SK-N-SH (cell line): ENCODE measurements around the gene MCF2L2. TPM values are rescaled to one million over a fixed set of nuclear protein-coding genes. Genes with fewer than 3 reads are reported as not detected.

Source experiments
- CTCF ChIA-PET: fragments of 300-600, 350-600 bp; formaldehyde crosslinking; extraction: SDS; loops from one replicate; lab custom pipeline; 2021; lab: Yijun Ruan, JAX
- POLR2A ChIA-PET: fragments of 350-600 bp; sonication (Branson Sonifier 250); formaldehyde crosslinking; extraction: SDS; loops from one replicate; lab custom pipeline; 2020; ENCODE audit warnings: antibody characterized with exemption, inconsistent platforms; lab: Yijun Ruan, JAX
- DNase-seq: peaks from one replicate; pipeline ENCODE4 v3.0.0; 2012
- H2AFZ ChIP-seq: fragments of 200-600 bp; sonication (generic); 2 replicates; pipeline ENCODE4 v1.8.1; 2016; ENCODE audit warnings: antibody characterized with exemption, mild to moderate bottlenecking, low read depth
- H3F3A ChIP-seq: fragments of 200-600 bp; sonication (generic); replicated peaks from 2 replicates; pipeline ENCODE3; 2016; ENCODE audit warnings: antibody characterized with exemption, mild to moderate bottlenecking; ENCODE audit not compliant: insufficient read depth
- H3K27ac ChIP-seq, 2 experiments: fragments of 200-500 bp in 1 of 2; fragments of 200-600 bp in 1 of 2; sonication (Bioruptor generic) in 1 of 2; sonication (generic), shearing (Covaris generic) in 1 of 2; 2 replicates each; pipeline versions ENCODE4 v1.5.1 to v1.6.1; 2014 to 2016; ENCODE audit warnings: low read depth in 2 of 2, inconsistent platforms in 1 of 2, low read length in 1 of 2, mild to moderate bottlenecking in 1 of 2, mixed read lengths in 1 of 2
- H3K27me3 ChIP-seq: fragments of 200-600 bp; sonication (generic), shearing (Covaris generic); 2 replicates; pipeline ENCODE4 v1.6.1; 2016; ENCODE audit warnings: mixed run types; ENCODE audit not compliant: insufficient read depth
- H3K36me3 ChIP-seq, 2 experiments: fragments of 200-500 bp in 1 of 2; fragments of 200-600 bp in 1 of 2; sonication (Bioruptor generic) in 1 of 2; sonication (generic) in 1 of 2; replicated peaks in 1 of 2; 2 replicates each; pipeline versions ENCODE3 to v1.5.1; 2014 to 2016; ENCODE audit warnings: low read length in 1 of 2, mild to moderate bottlenecking in 1 of 2; ENCODE audit not compliant: insufficient read depth in 2 of 2, control insufficient read depth in 1 of 2
- H3K4me1 ChIP-seq, 2 experiments: fragments of 200-500 bp in 1 of 2; fragments of 200-600 bp in 1 of 2; sonication (Bioruptor generic) in 1 of 2; sonication (generic), shearing (Covaris generic) in 1 of 2; 2 replicates each; pipeline versions ENCODE4 v1.5.1 to v1.6.1; 2014 to 2016; ENCODE audit warnings: low read depth in 1 of 2, low read length in 1 of 2, mixed run types in 1 of 2; ENCODE audit not compliant: insufficient read depth in 2 of 2, control insufficient read depth in 1 of 2
- H3K4me2 ChIP-seq: fragments of 200-600 bp; sonication (generic), shearing (Covaris generic); 2 replicates; pipeline ENCODE4 v1.6.1; 2017; ENCODE audit warnings: mixed run types
- H3K4me3 ChIP-seq, 2 experiments: fragments of 200-500 bp in 1 of 2; fragments of 200-600 bp in 1 of 2; sonication (Bioruptor generic) in 1 of 2; sonication (generic), shearing (Covaris generic) in 1 of 2; 2 replicates each; pipeline versions ENCODE4 v1.5.1 to v1.8.1; 2014 to 2016; ENCODE audit warnings: low read depth in 2 of 2, inconsistent platforms in 1 of 2, low read length in 1 of 2, mild to moderate bottlenecking in 1 of 2, mixed read lengths in 1 of 2, moderate library complexity in 1 of 2
- H3K79me2 ChIP-seq: fragments of 200-600 bp; sonication (generic); 2 replicates; pipeline ENCODE4 v1.8.1; 2017; ENCODE audit warnings: mild to moderate bottlenecking; ENCODE audit not compliant: insufficient read depth
- H3K9ac ChIP-seq: fragments of 200-600 bp; sonication (generic); 2 replicates; pipeline ENCODE4 v1.6.1; 2017; ENCODE audit warnings: mixed run types
- H3K9me2 ChIP-seq: fragments of 200-600 bp; sonication (generic); 2 replicates; pipeline ENCODE4 v1.6.1; 2017; ENCODE audit warnings: mixed run types
- H3K9me3 ChIP-seq: fragments of 200-600 bp; sonication (generic); 2 replicates; pipeline ENCODE4 v1.6.1; 2017; ENCODE audit warnings: mixed run types, mild to moderate bottlenecking, moderate library complexity
- H4K20me1 ChIP-seq: fragments of 200-600 bp; sonication (generic); 2 replicates; pipeline ENCODE4 v1.6.1; 2017; ENCODE audit warnings: mild to moderate bottlenecking, mixed run types; ENCODE audit not compliant: insufficient read depth
- EP300 ChIP-seq, 2 experiments: IDR thresholded peaks; 2 replicates each; pipeline versions ENCODE4 v1.4.0 to v1.6.1; 2012; ENCODE audit warnings: borderline replicate concordance in 1 of 2, low read depth in 1 of 2, low read length in 1 of 2
- FOXM1 ChIP-seq: IDR thresholded peaks from 2 replicates; pipeline ENCODE4 v1.4.0; 2012; ENCODE audit warnings: low read depth, mild to moderate bottlenecking
- GABPA ChIP-seq: IDR thresholded peaks from 2 replicates; pipeline ENCODE4 v1.4.0; 2012; ENCODE audit warnings: low read depth, mild to moderate bottlenecking
- MXI1 ChIP-seq: IDR thresholded peaks from 2 replicates; pipeline ENCODE4 v1.6.1; 2012; ENCODE audit warnings: mild to moderate bottlenecking, low read depth, low read length, improper control_type of control experiment
- POLR2AphosphoS5 ChIP-seq: IDR thresholded peaks from 2 replicates; pipeline ENCODE4 v1.6.1; 2012; ENCODE audit warnings: low read depth, low read length
- RAD21 ChIP-seq: IDR thresholded peaks from 2 replicates; pipeline ENCODE4 v1.6.1; 2012; ENCODE audit warnings: mild to moderate bottlenecking, low read length
- TEAD4 ChIP-seq: IDR thresholded peaks from 2 replicates; pipeline ENCODE4 v1.4.0; 2012; ENCODE audit warnings: mild to moderate bottlenecking, borderline replicate concordance; ENCODE audit not compliant: insufficient read depth
- WGBS: methylation state at CpG from one replicate; pipeline ENCODE4 v1.1.6; 2017; ENCODE audit warnings: low lambda C conversion rate; 5-methylcytosine and 5-hydroxymethylcytosine counted together
- polyA plus RNA-seq, 3 experiments: library from polyadenylated mRNA; depleted of rRNA; stranded (reverse); fragments of >200 nt; gene quantifications; 2 replicates each; pipeline ENCODE4 v1.2.3, GENCODE V29; 2012
- TF ChIP-seq, protein P1 (sequence below): IDR thresholded peaks from 2 replicates; pipeline ENCODE4 v1.6.1; 2012; ENCODE audit warnings: mild to moderate bottlenecking, low read depth, low read length, moderate library complexity
- TF ChIP-seq, protein P2 (sequence below): fragments of 150-350 bp; IDR thresholded peaks from 2 replicates; pipeline ENCODE4 v1.6.1; 2017; ENCODE audit warnings: antibody characterized with exemption, low read length, low read depth, borderline replicate concordance

The MCF2L2 gene
- polyA plus RNA-seq, 1 of the 3 experiments (the other 2 are of a cell fraction), result 0.56 TPM

- Histone ChIP-seq H3K36me3 (no peaks in the 10 kb centered on the region), H3K27ac (no peak overlapping the region), H3K4me1 (no peaks in the 10 kb centered on the region), H3K9ac (no peak overlapping the region), H3K4me2 (no peak overlapping the region), H3K9me3 (no peaks in the 10 kb centered on the region), H4K20me1 (no peaks in the 10 kb centered on the region), H2AFZ (no peak overlapping the region), H3K4me3 (no peak overlapping the region), H3F3A (no peaks in the 10 kb centered on the region), H3K79me2 (no peaks in the 10 kb centered on the region), H3K9me2 (no peaks in the 10 kb centered on the region), H3K27me3 (no peaks in the 10 kb centered on the region)
- DNase-seq, result no peak
- ChIA-PET POLR2A (no interaction called here), CTCF (interaction anchor here (1.3 kb wide), 1 partner anchor 27 kb away, joined by 4 read pairs; no protein-coding TSS in a partner anchor)
- TF ChIP-seq MXI1, result no peak
- TF ChIP-seq RAD21, result no peak
- no peak for TF ChIP-seq FOXM1
- TF ChIP-seq GABPA, result no peak
- no peak for TF ChIP-seq POLR2AphosphoS5
- TF ChIP-seq EP300 (IDR thresholded peaks at IDR 0.05; ENCODE audit: borderline replicate concordance in 1 of 2, low read depth in 1 of 2, low read length in 1 of 2), result no peak
- no peak for TF ChIP-seq TEAD4
- TF ChIP-seq, protein P1, sequence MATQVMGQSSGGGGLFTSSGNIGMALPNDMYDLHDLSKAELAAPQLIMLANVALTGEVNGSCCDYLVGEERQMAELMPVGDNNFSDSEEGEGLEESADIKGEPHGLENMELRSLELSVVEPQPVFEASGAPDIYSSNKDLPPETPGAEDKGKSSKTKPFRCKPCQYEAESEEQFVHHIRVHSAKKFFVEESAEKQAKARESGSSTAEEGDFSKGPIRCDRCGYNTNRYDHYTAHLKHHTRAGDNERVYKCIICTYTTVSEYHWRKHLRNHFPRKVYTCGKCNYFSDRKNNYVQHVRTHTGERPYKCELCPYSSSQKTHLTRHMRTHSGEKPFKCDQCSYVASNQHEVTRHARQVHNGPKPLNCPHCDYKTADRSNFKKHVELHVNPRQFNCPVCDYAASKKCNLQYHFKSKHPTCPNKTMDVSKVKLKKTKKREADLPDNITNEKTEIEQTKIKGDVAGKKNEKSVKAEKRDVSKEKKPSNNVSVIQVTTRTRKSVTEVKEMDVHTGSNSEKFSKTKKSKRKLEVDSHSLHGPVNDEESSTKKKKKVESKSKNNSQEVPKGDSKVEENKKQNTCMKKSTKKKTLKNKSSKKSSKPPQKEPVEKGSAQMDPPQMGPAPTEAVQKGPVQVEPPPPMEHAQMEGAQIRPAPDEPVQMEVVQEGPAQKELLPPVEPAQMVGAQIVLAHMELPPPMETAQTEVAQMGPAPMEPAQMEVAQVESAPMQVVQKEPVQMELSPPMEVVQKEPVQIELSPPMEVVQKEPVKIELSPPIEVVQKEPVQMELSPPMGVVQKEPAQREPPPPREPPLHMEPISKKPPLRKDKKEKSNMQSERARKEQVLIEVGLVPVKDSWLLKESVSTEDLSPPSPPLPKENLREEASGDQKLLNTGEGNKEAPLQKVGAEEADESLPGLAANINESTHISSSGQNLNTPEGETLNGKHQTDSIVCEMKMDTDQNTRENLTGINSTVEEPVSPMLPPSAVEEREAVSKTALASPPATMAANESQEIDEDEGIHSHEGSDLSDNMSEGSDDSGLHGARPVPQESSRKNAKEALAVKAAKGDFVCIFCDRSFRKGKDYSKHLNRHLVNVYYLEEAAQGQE, result no peak
- 85% methylated on average over 10 of the region's 13 CpGs for WGBS
These were observed 217.1 kb downstream of the MCF2L2 start for GRCh38 chr3:183211352-183211751.

DNA sequence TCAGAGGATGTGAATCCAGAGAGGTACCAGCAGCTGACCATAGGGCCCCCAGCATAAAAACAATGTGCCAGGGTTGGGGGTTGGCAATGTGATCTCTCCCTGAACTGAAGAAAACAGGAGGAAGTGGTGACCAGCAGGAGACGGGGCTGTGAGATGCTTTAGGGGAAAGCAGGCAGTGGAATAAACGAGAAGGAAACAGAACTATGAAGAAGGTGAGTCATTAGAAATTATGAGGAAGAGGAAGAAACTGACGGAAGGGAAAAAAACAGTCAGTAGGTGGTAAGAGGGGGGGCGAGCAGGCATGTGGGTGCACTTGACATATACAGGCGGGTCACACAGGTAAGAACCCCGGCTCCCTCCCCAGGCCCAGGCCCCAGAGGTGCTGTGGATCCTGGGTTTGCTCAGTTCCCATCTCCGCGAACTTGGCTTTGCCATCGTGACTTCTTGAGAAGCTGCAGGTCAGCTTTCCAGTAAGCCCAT lies 217.5 kb downstream of the MCF2L2 start:
- ChIA-PET CTCF (interaction anchor here (1.3 kb wide), 1 partner anchor 26 kb away, joined by 4 read pairs; no protein-coding TSS in a partner anchor), POLR2A (no interaction called here)
- no peaks in the 10 kb centered on the region for H3K9me3 ChIP-seq
- no peaks in the 10 kb centered on the region for H3K27me3 ChIP-seq
- no peak overlapping the region for H3K9ac ChIP-seq
- no peaks in the 10 kb centered on the region for H4K20me1 ChIP-seq
- no peaks in the 10 kb centered on the region for H3F3A ChIP-seq
- DNase-seq, result no peak
- no peaks in the 10 kb centered on the region for H3K79me2 ChIP-seq
- WGBS, result 63% methylated on average over 9 of the region's 9 CpGs
- H3K27ac ChIP-seq, result no peak overlapping the region
- H3K4me3 ChIP-seq, result no peak overlapping the region
- TF ChIP-seq, protein P2, sequence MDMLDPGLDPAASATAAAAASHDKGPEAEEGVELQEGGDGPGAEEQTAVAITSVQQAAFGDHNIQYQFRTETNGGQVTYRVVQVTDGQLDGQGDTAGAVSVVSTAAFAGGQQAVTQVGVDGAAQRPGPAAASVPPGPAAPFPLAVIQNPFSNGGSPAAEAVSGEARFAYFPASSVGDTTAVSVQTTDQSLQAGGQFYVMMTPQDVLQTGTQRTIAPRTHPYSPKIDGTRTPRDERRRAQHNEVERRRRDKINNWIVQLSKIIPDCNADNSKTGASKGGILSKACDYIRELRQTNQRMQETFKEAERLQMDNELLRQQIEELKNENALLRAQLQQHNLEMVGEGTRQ, result no peak
- no peak overlapping the region for H2AFZ ChIP-seq
- H3K36me3 ChIP-seq, result no peaks in the 10 kb centered on the region
- H3K4me2 ChIP-seq, result no peak overlapping the region
- H3K9me2 ChIP-seq, result no peaks in the 10 kb centered on the region
- no peaks in the 10 kb centered on the region for H3K4me1 ChIP-seq
